Stimulated activated CD4-positive, alpha-beta T cell treated with anti-CD3 and anti-CD28 coated beads, TNF-alpha, amount 100 ng/mL, for 48 hours (primary cell): ENCODE results near the gene ITPKB.
"Not testable (repeated sequence)": the region's sequence is repeated elsewhere in the genome, so short reads cannot be mapped to it uniquely, and the experiment has no call there.

Experiments
- DNase-seq, 3 donors: peaks; one replicate each; pipeline ENCODE4 v3.0.0-alpha.2; 2020; ENCODE audit warnings: low read depth in 3 of 3

The ITPKB gene

DNA sequence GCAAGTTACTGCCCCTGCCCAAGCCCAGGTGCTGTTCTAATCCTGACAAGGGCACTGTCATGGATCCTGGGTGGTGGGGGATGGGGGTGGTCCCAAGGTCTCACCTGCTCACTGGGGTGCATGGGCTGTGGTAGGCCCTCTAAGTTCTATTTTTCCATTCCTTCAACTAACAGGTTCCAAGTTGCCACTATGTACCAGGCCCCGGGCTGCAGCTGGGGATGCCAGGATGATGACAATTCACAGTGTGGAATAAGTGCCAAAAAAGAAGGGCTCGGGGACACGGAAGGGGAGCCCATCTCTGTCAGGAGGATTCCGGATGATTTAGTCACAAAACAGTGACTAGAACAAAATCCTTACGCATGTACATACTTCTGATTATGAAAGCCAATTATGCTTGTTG, 114.6 kb downstream of the ITPKB start:
- no peak for DNase-seq

DNA sequence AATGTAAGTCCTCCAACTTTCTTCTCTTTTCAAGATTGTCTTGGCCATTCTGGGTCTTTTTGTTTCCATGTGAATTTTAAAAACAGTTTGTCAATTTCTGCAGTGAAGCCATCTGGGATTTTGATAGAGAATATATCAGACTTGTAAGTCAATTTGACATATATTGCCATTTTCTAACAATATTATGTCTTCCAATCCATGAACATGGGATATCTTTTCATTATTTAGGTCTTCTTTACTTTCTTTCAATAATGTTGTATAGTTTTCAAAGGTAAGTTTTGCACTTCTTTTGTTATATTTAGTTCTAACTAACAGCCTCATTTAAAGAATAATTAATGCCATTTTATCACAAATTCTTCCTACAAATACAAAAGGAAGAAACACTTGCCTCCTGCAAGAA, 117.1 kb downstream of the ITPKB start:
- no peak for DNase-seq

DNA sequence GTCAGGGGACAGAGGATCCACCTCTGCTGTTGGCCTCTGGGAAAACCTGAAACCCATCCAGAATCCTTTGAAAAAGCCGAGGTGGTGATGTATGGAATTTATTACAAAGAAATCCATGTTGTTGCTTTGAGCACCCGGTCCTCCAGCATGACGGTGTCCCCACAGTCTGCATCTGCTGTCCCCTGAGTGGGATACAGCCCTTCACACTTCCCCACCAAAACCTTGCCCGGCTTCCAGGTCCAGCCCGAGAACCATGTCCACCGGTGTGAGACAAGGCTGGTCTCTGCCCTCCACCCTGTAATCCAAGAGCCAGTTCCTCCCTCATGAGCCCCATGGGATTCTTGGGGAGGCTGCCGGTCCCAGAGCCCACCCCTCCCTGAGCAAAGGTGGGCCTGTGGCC, 120.1 kb downstream of the ITPKB start:
- no peak for DNase-seq

GRCh38 chr1:226618380-226618779, 120.7 kb downstream of the ITPKB start:
- DNase-seq = no peak

DNA sequence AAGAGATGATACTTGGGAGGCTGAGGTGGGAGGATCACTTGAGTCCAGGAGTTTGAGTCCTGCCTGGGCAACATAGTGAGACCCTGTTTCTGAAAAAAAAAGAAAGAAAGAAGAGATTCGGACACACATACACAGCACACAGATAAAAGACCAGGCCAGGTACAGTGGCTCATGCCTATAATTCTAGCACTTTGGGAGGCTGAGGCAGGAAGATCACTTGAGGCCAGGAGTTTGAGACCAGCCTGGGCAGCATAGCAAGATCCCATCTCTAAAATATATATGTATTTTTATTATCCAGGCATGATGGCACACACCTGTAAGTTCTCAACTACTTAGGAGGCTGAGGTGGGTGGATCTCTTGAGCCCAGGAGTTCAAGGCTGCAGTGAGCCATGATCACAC, 121.4 kb downstream of the ITPKB start:
- not testable (repeated sequence) for DNase-seq

DNA sequence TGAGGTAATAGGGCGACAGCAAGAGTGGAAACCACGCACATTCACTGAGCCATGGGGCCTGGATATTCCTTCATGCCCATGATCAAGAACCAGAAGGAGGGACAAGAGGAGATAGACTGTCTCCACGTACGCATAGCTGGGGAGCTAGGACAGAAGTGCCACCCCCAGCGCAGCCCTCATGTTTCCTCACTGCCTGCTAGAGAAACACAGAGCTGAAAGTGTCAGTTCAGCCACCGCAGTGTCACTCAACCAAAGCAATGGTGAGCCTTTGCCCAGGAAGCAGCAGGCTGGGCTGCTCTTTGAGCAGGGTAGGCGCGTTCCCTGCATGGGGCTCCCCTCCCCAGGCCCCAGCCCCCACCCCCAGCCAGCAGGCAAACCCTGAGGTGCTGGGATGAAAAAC, 122.0 kb downstream of the ITPKB start:
- DNase-seq = no peak

DNA sequence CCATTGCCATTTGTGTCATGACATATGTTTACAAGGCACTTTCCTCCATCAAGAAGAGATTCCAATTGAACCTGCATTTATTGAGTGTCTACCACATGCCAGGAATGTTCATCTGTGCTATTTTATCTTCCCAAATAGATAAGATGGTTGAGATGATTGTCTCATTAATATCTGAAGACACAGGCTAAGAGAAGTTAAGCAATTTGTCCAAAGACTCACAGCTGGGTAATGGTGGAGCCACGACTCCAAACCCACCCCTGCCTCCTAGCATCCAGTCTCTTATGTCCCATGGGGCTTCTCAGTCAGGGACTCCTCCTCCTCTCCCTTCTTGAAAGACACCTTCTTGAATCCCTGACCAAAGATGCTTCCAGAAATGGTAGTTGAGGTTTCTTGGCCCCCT, 122.4 kb downstream of the ITPKB start:
- no peak for DNase-seq

GRCh38 chr1:226615876-226616275, 123.2 kb downstream of the ITPKB start:
- no peak for DNase-seq

GRCh38 chr1:226611980-226612379, 127.1 kb downstream of the ITPKB start:
- DNase-seq = not testable (repeated sequence)

- no peak for DNase-seq
These were observed 127.8 kb downstream of the ITPKB start for GRCh38 chr1:226611301-226611700.

DNA sequence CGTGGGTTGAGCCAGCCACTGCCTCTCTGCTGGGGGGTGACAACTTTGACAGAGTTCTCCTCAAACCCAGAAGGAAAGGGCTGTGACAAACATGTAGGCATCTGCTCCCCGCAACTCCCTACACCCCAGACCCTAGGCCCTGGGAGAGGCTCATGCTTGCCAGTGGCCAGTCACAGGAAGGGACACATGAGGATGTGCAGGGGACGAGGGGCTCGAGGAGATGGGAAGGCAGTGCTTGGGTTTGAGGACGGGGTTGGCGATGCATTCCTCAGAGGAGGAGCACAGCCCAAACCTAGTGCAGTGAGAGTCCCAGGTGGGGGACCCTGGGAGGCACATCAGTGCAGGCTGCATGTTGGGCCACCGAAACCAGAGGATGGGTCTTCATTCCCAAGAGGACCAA, 128.4 kb downstream of the ITPKB start:
- DNase-seq = no peak

DNA sequence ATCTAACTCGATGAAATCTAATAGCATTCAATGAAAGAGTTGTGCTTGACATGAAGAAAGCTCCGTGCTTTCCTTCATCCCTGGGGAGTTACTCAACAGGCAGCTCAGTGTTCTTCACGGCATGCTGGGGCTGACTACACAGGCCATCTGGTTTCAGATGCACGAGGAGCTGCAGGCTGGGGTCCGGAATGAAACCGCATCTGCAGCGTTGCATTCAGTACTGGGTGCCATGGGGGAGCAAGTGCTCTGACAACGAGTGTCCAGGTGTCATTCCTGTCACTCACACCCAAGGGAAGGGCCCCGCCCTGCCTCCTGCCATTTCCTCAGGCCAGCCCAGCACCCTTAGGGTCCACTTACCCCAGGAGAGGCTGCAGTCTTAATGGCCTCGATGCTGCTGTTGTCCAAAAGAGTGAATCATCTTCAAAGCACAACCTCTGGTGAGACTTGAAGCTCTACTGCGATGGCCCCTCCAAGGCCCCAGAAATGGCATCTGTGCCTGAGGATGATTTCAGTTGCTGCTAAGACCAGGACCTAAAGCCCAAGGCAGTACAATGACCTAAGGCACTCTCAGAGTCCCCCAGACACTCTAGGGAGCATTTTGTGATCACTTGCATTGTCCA, 129.1 kb downstream of the ITPKB start:
- DNase-seq = no peak

DNA sequence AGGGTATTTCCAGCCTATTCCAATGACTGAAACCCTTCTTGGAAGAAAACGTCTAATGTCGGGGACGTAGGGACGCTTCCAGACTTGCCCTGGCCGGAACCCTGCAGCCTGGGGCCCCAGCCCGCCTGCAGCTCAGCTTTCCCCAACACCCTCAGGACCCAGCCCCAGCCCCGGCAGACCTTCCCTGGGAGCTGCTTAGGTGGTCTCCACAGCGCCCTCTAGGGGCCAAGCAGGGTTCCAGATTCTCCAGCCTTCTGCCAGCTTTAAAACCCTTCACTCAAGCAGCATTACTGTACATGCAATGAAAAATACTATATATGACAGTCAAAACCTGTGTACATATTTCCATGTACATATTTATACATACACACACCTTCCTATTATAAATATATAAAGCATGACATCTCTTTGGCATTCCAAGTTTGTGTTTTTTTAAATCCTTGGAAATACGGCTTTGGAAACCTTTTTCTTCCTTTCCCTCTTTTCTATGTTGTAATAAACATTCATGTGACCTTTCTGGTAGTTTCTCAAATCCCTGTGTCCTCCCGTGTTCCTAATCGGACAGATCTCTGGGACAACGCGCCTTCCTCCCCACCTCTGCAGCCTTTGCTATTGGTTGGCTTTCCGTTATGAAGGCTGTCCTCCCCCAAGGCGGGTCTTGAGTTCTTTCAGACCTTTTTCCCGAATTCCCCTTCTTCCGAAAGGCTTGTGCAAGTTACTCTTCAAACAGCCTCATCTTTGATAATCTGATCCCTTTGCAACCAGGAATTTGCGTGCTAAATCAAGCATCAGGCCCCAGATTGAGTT, 130.2 kb downstream of the ITPKB start:
- DNase-seq = peak; percentile 45 to 47 (median 46)

- DNase-seq = no peak
These were observed 131.3 kb downstream of the ITPKB start for GRCh38 chr1:226607821-226608220.

DNA sequence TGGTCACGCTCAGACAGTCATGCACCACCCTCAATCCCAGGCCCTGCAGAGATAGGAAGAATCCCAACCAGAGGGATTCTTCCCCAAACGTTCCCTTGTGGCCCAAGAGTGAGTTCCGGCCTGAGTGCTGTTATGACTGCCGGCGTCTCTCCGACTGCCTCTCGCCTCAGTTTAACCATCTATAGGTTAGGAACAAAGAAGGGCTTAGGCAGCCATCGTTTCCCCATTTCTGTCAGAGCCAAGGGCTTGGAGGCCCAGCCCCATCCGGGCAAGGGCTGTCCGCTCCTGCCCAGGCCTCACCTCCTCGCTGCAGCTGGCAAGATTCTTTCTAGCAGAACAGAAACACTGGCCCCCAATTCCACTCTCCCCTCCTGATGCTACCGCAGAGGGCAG, 131.8 kb downstream of the ITPKB start:
- no peak for DNase-seq

DNA sequence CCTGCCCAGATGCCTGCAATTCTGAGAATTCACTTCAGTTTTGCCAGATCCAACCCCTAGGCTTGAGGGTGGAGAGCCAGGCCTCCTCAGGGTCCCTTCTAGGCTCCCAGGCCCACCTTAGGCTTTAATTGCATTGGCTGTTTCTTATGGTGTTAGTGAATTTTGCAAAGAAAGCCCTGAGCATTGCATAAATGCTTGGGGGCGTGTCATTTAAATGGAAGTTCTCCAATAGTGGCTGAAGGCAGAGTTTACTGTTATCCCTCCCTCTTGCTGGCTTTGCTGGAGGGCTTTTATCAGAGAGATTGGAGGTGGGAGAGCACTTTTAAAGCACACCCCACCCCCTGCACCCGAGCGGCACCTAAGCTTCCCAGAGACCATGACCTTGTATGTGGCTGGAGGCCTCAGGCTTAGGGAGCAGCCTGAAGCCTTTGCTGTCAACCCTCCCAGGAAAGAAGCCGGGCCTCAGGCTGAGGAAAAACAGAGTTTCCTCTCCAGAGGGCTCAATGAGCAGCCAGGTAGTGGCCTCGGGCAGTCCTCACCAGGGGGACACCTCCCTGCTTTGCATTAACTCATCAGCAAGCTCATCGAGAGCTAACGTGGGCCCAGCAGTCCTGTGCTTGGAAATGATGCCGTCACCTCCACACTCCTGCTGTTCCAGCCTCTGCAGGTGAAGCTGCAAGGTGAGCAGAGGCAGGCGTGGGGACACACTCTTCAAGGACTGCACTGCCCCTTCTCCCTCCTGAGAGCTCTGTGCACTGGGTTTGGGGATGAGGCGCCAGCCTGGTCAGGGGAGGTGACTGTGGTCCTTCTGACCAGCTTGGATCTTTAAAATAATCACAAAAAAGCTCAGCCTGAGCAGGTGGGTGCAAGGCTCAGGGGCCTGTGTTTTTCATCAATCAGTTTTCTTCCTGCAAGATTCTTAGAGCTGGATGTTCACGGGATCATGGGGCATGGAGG, 132.5 kb downstream of the ITPKB start:
- DNase-seq = no peak

DNA sequence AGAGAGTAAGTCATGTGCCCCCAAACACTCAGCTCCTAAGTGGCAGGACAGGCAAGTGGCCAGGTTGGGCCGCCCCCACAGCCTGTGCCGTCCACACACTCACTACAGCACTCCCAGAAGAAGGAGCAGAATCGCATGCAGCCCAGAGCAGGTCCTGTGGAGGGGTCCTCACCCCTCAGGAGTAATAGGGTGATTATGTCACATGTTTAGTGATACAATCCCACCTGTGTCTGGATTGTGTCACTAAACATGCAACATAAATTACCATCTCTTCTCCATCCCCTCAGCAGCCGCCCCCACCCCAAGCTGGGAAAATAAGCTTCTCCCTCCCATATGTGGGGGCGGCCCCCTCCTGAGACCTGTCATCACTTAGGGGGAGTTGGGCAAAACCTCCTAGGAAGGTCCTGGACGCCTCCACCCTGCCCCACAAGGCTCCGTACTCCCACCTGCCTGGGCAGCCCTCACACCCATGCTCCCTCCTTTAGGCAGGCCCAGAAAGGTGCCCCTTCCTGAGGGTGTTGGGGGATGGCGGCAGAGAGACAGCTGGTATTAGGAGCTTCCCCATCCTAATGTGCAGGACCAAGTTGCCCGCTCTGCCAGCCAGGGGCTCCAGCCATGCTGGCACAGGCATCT, 133.6 kb downstream of the ITPKB start:
- no peak for DNase-seq

DNA sequence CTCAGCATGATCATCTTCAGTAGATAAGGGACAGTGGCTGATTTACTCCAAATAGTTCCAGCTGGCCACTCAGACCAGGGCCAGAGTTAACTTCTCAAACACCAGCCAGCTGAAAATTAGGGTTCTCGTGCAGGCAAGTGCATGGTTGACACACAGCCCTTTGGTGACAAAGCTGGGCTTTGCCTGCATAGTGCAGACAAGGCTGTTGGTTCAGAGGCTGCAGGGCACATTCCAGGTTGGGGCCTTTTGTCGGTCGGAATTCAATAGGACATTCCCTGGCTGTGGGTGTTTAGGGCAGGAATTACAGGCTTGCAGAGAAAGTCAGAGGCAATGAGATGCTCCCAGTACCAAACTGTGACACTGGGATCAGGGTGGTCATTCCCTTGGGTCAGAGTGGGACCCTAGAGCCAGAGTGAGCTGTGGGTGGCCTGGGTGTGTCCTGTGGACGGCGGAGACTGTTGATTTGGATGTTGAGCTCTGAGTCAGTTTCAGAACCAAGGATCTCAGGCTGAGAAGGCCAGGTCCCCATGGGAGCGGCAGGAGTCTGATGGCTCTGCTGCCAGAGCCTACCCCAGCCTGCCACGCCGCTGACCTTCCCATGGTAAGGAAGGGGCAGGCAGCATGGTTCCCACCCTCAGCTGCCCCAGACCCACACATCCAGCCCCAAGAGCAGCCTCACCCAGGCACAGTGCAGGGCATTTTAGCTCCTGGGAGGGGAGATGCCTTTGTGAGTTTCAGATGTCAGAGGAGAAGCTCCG, 134.3 kb downstream of the ITPKB start:
- no peak for DNase-seq

DNA sequence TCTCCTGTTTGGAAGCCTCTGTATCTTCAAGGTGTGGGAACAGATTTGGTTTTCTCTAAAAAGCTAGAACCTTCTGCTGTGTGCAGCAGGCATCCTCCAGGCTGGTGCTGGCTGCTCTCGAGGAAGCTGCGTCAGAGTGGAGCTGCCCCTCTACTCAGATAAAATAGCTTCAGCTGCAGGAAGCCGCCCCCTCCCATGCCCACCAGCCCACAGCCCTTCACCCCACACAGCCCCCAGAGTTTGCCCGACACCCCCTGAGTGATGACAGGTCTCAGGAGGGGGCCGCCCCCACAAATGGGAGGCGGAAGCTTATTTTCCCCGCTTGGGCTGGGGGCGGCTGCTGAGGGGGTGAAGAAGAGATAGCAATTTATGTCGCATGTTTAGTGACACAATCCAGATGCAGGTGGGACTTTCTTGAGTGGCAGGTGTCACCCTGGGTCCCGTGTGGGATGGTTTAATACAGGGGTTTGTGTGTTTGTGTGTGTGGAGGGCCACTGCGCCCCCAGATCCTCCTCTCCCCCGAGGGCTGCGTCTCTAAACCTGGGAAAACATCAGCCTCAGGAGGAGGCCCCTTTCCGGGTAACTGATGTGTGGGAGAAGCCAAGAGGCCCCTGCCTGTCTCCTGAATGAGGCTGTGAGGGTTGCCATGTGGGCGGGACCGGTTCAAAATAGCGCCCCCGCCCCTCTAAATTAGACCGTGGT, 135.1 kb downstream of the ITPKB start:
- DNase-seq = no peak

- no peak for DNase-seq
These were observed 135.8 kb downstream of the ITPKB start for GRCh38 chr1:226603022-226603857.
